LNCaP clone FGC (cell line): Measurements from ENCODE around the gene NCBP3.

Experiments used
- DNase-seq: peaks from one replicate; pipeline ENCODE4 v3.0.0-alpha.2; 2011; ENCODE audit warnings: low read depth
- H3K4me3 ChIP-seq: 2 replicates; pipeline ENCODE4 v1.5.1; 2011; ENCODE audit warnings: mild to moderate bottlenecking, low read depth, low read length, control low read depth
- CTCF ChIP-seq: IDR thresholded peaks from 2 replicates; pipeline ENCODE4 v1.5.1; 2012; ENCODE audit warnings: mild to moderate bottlenecking; ENCODE audit not compliant: control insufficient read depth, insufficient read depth; ENCODE audit errors: extremely low read depth

Gene NCBP3

GRCh38 chr17:3845621-3846436 is at the start of gene NCBP3:
Gene NCBP3, minus strand, starts transcription at chr17:3846246. Its CDS starts 23 bp downstream, at chr17:3846223.
- H3K4me3 ChIP-seq: peak within 1 kb of the TSS; percentile 93
- peak; percentile 94 for TF ChIP-seq CTCF

GRCh38 chr17:3895354-3895753 is 49.3 kb upstream of the NCBP3 start:
- TF ChIP-seq CTCF: no peak
- peak; percentile 65 for DNase-seq
- H3K4me3 ChIP-seq: no peak overlapping the region

More at GRCh38 chr17:3845621-3846436, at the start of gene NCBP3:
- peak; percentile 63 for DNase-seq

- TF ChIP-seq CTCF: no peak
- DNase-seq: peak; percentile 97
- H3K4me3 ChIP-seq: no peak overlapping the region
These were observed 48.9 kb upstream of the NCBP3 start for GRCh38 chr17:3894911-3895343.

- DNase-seq: no peak
- H3K4me3 ChIP-seq: no peak overlapping the region
- no peak for TF ChIP-seq CTCF
These were observed 48.1 kb upstream of the NCBP3 start for GRCh38 chr17:3894188-3894587.

- no peak for DNase-seq
- no peak for TF ChIP-seq CTCF
- peak overlapping the region; percentile 52 for H3K4me3 ChIP-seq
These were observed 47.7 kb upstream of the NCBP3 start for GRCh38 chr17:3893720-3894116.

- peak; percentile 59 for DNase-seq
These were observed 47.1 kb upstream of the NCBP3 start, which contains the start of gene CAMKK1 for GRCh38 chr17:3893003-3893719. Gene CAMKK1, minus strand, starts transcription at chr17:3893053. Its CDS starts 7,366 bp downstream, at chr17:3885687.

More at GRCh38 chr17:3893003-3893719, 47.1 kb upstream of the NCBP3 start, which contains the start of gene CAMKK1:
- TF ChIP-seq CTCF: no peak
- H3K4me3 ChIP-seq: peak within 1 kb of the TSS; percentile 76
